Globus pallidus (tissue), 1 donor: ENCODE results near the gene SERINC2.
"Not testable (repeated sequence)": the region's sequence is repeated elsewhere in the genome, so short reads cannot be mapped to it uniquely, and the experiment has no call there.

Experiments
- DNase-seq: peaks from one replicate; pipeline ENCODE4 v3.0.0-alpha.2; 2015; ENCODE audit warnings: low spot score

The SERINC2 gene

DNA sequence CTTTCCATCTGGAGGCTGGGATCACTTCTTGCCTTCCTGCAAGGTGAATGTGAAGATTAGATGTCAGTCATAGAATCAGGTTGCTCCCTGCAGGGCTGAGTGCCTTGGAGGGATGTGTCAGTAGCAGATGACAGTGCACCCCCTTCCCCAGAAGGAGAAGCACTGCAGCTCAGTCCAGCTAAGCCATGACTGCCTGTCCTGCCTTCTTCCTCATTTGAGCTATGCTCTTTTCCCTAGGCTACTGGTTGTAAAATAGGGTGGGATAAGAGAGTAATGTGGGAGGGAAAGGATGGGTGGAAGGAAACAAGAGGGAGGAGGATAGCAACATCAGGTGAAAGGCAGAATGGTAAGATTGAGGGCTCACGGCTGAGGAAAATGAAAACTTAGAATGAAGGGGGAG, 29.0 kb upstream of the SERINC2 start:
- DNase-seq: no peak

DNA sequence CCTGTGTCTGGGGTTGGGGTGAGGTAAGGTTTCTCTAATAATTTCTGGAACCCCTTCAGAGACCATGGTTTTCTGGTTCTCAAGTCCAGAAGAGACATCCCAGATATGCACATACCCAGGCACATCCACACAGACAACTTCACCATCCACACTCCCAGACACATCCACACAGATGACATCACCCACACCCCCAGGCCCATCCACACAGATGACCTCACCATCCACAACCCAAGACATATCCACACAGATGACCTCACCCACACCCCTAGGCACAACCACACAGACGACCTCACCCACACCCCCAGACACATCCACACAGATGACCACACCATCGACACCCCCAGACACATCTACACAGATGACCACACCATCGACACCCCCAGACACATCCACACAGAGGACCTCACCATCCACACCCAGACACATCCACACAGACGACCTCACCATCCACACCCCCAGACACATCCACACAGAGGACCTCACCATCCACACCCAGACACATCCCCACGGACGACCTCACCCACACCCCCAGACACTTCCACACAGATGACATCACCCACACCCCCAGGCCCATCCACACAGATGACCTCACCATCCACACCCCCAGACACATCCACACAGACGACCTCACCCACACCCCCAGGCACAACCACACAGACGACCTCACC, 26.3 kb upstream of the SERINC2 start:
- DNase-seq: not testable (repeated sequence)

GRCh38 chr1:31387612-31388011, 25.4 kb upstream of the SERINC2 start:
- DNase-seq: no peak

DNA sequence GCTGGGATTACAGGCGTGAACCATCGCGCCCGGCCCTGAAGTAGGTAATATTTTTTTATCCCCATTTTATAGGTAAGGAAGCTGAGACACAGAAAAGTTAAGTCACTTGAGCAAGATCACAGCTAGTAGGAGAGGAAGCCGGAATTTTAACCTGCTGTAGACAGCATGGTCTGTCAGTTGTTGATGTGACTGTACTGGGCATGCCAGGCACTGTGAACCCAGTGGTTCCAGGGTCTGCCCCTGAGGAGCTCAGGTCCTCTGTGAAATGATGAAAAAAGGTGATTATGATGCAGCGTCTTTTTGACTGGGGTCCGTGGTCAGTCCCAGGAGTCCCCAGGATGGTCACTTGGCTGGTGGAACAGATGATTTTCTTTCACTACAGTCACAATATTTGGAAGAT, 23.4 kb upstream of the SERINC2 start:
- no peak for DNase-seq

DNA sequence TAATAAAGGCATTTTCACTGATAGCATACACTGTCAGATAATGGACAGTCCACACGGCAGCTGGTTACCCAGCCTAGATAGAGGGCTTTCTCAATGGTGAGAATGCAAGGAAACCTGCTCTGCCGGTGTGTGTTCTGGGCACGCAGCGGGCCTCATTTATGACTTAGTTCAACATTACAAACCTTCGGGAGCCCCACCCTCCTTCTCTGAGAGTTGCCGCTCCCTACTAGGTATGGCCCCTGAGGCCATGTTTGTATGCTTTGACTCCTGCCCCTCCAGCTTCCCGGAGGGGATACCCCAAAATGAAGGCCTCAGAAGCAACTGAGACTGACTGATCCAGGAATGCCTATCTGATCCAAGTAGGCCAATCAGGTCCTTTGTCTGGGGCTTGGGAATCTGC, 22.9 kb upstream of the SERINC2 start:
- no peak for DNase-seq

- DNase-seq: no peak
Measured at GRCh38 chr1:31393463-31393862, 19.6 kb upstream of the SERINC2 start.

DNA sequence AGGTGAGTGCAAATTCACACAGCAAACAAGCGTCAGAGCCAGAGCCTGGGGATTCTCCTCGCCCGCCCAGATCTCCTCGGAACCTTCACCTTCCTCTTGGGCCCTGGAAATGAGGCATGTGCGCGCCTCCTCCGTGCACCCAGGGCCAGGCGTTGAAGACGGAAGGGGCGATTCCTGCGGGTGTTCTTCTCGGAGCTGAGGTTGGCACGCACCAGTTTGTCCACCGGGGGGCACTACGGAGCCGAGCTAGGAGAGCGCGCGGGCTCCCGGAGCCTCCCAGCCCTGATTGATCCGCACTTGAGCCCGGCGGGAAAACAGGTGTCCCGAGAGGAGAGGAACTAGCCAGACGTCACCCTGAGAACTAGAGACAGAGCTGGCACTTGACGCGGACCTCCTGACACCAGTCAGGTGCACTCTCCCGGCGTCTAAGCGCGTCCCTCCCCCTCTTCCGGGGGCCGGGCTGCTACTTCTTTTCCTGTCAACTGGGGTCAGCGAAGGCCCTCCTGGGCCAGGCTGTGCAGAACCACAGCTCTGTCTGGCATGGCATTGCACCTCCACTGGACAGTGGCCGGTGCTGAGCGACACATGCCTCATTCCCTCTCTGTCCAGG, 18.3 kb upstream of the SERINC2 start:
- peak; percentile 63 for DNase-seq

GRCh38 chr1:31396633-31397351, 16.2 kb upstream of the SERINC2 start:
- no peak for DNase-seq

- no peak for DNase-seq
Measured at GRCh38 chr1:31397360-31398095, 15.5 kb upstream of the SERINC2 start.

DNA sequence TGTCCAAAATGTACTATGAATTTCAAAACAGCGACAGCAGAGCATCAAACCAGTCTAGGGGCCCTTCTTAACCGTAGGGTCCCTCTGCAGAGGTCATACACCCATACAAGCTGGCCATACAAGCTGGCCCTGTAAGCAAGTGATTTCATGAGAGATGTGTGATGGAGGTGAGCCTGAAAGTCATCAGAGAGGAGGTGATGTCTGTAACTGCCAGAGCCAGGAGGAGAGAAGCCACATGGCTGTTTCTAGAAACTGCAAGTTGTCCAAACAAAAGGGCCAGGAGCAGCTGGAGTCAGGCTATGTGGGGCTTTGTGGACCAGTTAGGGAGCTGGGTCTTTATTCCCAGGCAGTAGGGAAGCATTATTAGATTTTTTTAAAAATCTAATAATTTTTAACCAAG, 14.8 kb upstream of the SERINC2 start:
- DNase-seq: no peak

DNA sequence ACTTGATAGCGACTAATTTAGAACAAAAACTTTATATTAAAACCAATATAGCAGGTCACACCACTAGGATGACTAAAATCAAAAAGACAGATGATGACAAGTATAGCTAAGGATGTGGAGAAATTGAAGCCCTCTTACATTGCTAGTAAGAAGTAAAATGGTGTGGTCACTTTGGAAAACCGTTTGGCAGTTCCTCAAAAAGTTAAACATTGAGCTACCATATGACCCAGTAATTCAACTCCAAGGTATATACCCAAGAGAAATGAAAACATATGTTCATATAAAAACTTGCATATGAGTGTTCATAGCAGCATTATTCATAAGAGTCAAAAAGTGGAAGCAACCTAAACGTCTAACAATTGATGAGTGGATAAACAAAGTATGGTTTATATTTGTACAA, 13.0 kb upstream of the SERINC2 start:
- no peak for DNase-seq

- DNase-seq: no peak
Measured at GRCh38 chr1:31400393-31400792, 12.6 kb upstream of the SERINC2 start.

GRCh38 chr1:31401241-31401640, 11.8 kb upstream of the SERINC2 start:
- no peak for DNase-seq

GRCh38 chr1:31405578-31406245, 7.3 kb upstream of the SERINC2 start:
- no peak for DNase-seq

GRCh38 chr1:31407029-31407626, 5.9 kb upstream of the SERINC2 start:
- no peak for DNase-seq

DNA sequence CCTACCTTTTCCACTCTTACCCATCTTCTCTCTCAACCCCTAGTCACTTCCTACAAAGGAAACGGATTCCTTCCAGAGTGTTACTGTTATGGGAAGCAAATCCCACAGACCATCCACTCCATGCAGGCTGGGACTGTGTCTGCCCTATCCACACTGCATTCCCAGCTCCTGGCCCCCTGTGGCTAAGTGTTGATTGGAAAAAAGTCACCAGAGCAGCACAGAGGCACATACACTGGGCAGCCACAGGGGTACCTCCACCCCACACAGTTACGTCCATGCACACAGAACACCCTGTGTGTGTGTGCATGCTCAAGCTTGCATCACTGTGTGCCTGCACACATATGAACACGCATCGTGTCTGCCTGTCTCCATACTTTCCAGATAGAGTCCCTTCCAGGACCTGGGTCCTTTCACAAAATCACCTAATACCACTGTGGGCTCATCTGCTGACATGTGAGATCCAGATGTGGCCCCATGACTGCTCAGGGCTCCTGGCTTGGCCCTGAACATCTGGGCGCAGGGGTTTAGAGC, 4.2 kb upstream of the SERINC2 start:
- DNase-seq: no peak

DNA sequence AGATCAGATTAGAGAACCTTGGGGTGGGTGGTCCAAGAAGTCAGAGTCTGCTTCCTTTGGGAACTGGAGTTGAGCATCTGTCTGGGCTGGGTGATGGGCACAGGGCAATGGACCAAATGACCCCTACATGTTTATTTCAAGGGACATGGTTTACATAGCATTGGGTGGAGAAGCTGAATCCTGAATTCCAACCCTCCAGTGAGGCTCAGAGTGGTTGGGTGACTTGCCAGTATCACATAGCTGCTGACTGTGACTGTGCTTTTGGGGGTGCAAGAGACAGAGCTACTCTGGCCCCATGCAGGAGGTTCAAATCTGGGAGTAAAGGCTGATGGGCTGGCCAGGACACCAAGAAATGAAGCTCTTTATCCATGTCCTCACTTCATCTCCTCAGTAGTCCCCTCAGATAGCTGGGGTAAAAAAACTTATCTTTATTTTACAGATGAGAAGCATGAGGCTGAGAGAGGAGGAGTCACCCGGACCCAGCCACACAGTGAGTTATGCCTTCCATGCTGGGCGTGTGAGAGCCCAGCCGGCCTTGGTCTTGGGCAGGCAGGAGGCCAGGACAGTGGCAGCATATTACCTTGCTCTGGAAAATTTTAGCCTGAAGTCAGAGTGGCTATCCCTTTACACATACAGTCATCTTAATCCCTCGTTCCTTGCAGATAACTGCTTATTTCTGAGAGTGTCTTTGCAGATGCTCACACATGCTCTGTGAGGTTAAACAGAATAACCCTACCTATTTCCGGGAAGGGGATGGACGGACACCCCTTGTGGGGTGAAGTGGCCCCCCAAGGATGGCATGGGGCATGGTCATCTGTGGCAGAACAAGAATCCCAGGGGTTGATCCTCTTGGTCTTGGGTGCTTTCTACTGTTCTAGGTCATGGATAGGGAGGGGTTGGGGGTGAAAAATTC, 2.8 kb upstream of the SERINC2 start:
- no peak for DNase-seq

GRCh38 chr1:31410871-31411270, 2.1 kb upstream of the SERINC2 start:
- DNase-seq: no peak

DNA sequence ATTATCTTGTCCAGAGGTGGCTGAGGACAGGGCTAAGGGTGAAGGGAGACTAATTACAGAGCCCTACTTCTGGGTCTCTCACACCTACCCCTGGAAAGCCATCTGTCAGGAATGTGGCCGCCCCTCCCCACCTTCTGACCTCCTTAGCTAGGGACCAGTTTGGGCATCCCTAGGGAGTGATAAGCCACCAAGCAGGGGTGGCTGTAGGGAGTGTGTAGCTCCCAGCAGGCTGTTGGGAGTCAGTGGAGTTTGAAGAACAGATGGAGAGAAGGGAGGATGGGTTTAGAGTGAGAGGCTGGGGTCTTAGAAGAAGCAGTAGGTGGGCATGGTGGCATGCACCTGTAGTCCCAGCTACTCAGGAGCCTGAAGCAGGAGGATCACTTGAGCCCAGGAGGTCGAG, 808 bp upstream of the SERINC2 start:
- no peak for DNase-seq

DNA sequence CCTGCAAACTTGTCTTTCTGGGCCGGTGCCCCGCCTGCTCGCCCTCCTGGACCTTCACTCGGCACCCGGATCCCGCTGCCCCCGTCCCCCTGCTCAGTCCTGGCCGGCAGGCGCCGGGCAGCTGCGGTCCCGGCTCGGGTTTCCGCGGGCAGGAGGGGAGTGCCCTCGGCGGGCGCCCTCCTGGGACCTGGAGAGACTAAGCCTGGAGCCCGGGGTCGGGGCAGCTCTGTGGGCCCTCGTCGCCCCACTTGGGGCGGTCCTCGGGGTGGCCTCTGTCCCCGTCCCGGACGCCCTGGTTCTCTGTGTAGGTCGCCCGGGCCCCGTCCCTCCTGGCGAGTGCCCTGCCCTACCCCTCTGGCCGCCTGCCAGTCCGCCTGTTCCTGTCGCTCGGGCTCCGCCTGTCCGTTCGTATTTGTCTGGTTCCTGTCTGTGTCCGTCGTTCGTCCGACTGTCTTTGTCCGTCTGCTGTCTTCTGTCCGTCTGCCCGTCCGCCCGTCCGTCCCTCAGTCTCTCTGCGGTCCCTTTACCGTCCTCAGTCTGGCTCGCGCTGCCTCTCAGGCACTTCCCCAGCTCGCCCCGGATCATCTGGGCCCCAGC, 490 bp downstream of the SERINC2 start:
- DNase-seq: no peak
